ENCODE data around the gene SHLD1. TPM values are rescaled to one million over a fixed set of nuclear protein-coding genes. Genes with fewer than 3 reads are reported as not detected.

SHLD1 gene
- total RNA-seq, 2 donors from 2014 or later, result 9.2 to 9.4 TPM

GRCh38 chr20:5841522-5841921 is 91.3 kb downstream of the SHLD1 start:
- no peak for ATAC-seq
- Mint-ChIP-seq H3K27me3 (no peaks in the 10 kb centered on the region), H3K36me3 (ENCODE audit: low read depth) (peaks cover 6% of the 10 kb centered on the region), H3K4me3 (no peak overlapping the region), H3K27ac (peak overlapping the region; percentile 88), H3K4me1 (peaks cover 37% of the 10 kb centered on the region)
- no peaks in the 10 kb centered on the region for H3K9me3 ChIP-seq (ENCODE audit: control insufficient read depth, low read length, poor library complexity, severe bottlenecking)
- DNase-seq, result no peak

- H3K4me3 Mint-ChIP-seq, result no peak overlapping the region
- no peak for ATAC-seq
- peaks cover 4% of the 10 kb centered on the region for H3K36me3 Mint-ChIP-seq (ENCODE audit: low read depth)
- H3K27me3 Mint-ChIP-seq, result no peaks in the 10 kb centered on the region
- no peaks in the 10 kb centered on the region for H3K9me3 ChIP-seq (ENCODE audit: control insufficient read depth, low read length, poor library complexity, severe bottlenecking)
- peak overlapping the region; percentile 88 for H3K27ac Mint-ChIP-seq
- peaks cover 30% of the 10 kb centered on the region for H3K4me1 Mint-ChIP-seq
- DNase-seq, result no peak
Measured at GRCh38 chr20:5842465-5842864, 92.3 kb downstream of the SHLD1 start.

GRCh38 chr20:5843054-5843592 is 92.9 kb downstream of the SHLD1 start:
- Mint-ChIP-seq H3K27me3 (no peaks in the 10 kb centered on the region), H3K4me3 (peak overlapping the region; percentile 0), H3K4me1 (peaks cover 36% of the 10 kb centered on the region), H3K27ac (peak overlapping the region; percentile 88), H3K36me3 (ENCODE audit: low read depth) (peaks cover 4% of the 10 kb centered on the region)
- H3K9me3 ChIP-seq (ENCODE audit: control insufficient read depth, low read length, poor library complexity, severe bottlenecking), result no peaks in the 10 kb centered on the region
- ATAC-seq (peak; percentile 65), DNase-seq (no peak)

- H3K27me3 Mint-ChIP-seq, result no peaks in the 10 kb centered on the region
- H3K4me1 Mint-ChIP-seq, result peaks cover 43% of the 10 kb centered on the region
- ATAC-seq (peak; percentile 51), DNase-seq (peak in 1 of 3 donors; percentile 34)
- peaks cover 4% of the 10 kb centered on the region for H3K36me3 Mint-ChIP-seq (ENCODE audit: low read depth)
- no peaks in the 10 kb centered on the region for H3K9me3 ChIP-seq (ENCODE audit: control insufficient read depth, low read length, poor library complexity, severe bottlenecking)
- peak overlapping the region; percentile 57 for H3K4me3 Mint-ChIP-seq
- H3K27ac Mint-ChIP-seq, result peak overlapping the region; percentile 88
Measured at GRCh38 chr20:5844063-5844681, 94.0 kb downstream of the SHLD1 start.

GRCh38 chr20:5845681-5846615 is 95.7 kb downstream of the SHLD1 start:
- ATAC-seq, result peak; percentile 62
- Mint-ChIP-seq H3K4me1 (peaks cover 46% of the 10 kb centered on the region), H3K4me3 (peak overlapping the region; percentile 39), H3K27me3 (no peaks in the 10 kb centered on the region), H3K36me3 (ENCODE audit: low read depth) (peaks cover 4% of the 10 kb centered on the region), H3K27ac (peak overlapping the region; percentile 88)
- no peaks in the 10 kb centered on the region for H3K9me3 ChIP-seq (ENCODE audit: control insufficient read depth, low read length, poor library complexity, severe bottlenecking)
- no peak for DNase-seq

- peak; percentile 35 for ATAC-seq
- Mint-ChIP-seq H3K27ac (peak overlapping the region; percentile 88), H3K36me3 (ENCODE audit: low read depth) (no peaks in the 10 kb centered on the region), H3K4me3 (peak overlapping the region; percentile 15), H3K27me3 (no peaks in the 10 kb centered on the region), H3K4me1 (peaks cover 30% of the 10 kb centered on the region)
- no peaks in the 10 kb centered on the region for H3K9me3 ChIP-seq (ENCODE audit: control insufficient read depth, low read length, poor library complexity, severe bottlenecking)
- DNase-seq, result no peak
Measured at GRCh38 chr20:5848711-5849505, 98.7 kb downstream of the SHLD1 start.

- no peaks in the 10 kb centered on the region for H3K4me1 Mint-ChIP-seq
- no peaks in the 10 kb centered on the region for H3K9me3 ChIP-seq (ENCODE audit: control insufficient read depth, low read length, poor library complexity, severe bottlenecking)
- no peaks in the 10 kb centered on the region for H3K36me3 Mint-ChIP-seq (ENCODE audit: low read depth)
- no peak overlapping the region for H3K27ac Mint-ChIP-seq
- ATAC-seq (no peak), DNase-seq (no peak)
- H3K27me3 Mint-ChIP-seq, result no peaks in the 10 kb centered on the region
- H3K4me3 Mint-ChIP-seq, result no peak overlapping the region
Measured at GRCh38 chr20:5855939-5856338, 105.7 kb downstream of the SHLD1 start.

- DNase-seq (no peak), ATAC-seq (no peak)
- H3K4me1 Mint-ChIP-seq, result peaks cover 10% of the 10 kb centered on the region
- H3K9me3 ChIP-seq (ENCODE audit: control insufficient read depth, low read length, poor library complexity, severe bottlenecking), result no peaks in the 10 kb centered on the region
- H3K27me3 Mint-ChIP-seq, result no peaks in the 10 kb centered on the region
- H3K36me3 Mint-ChIP-seq (ENCODE audit: low read depth), result peaks cover 2% of the 10 kb centered on the region
- no peak overlapping the region for H3K4me3 Mint-ChIP-seq
- H3K27ac Mint-ChIP-seq, result no peak overlapping the region
Measured at GRCh38 chr20:5859608-5860007, 109.4 kb downstream of the SHLD1 start.

GRCh38 chr20:5862703-5863039 is 112.5 kb downstream of the SHLD1 start:
- peaks cover 2% of the 10 kb centered on the region for H3K36me3 Mint-ChIP-seq (ENCODE audit: low read depth)
- H3K9me3 ChIP-seq (ENCODE audit: control insufficient read depth, low read length, poor library complexity, severe bottlenecking), result no peaks in the 10 kb centered on the region
- DNase-seq, result no peak
- peak overlapping the region; percentile 61 for H3K27ac Mint-ChIP-seq
- peaks cover 17% of the 10 kb centered on the region for H3K4me1 Mint-ChIP-seq
- ATAC-seq, result no peak
- no peak overlapping the region for H3K4me3 Mint-ChIP-seq
- no peaks in the 10 kb centered on the region for H3K27me3 Mint-ChIP-seq

GRCh38 chr20:5863040-5863833 is 113.0 kb downstream of the SHLD1 start:
- no peak overlapping the region for H3K4me3 Mint-ChIP-seq
- no peak for DNase-seq
- no peaks in the 10 kb centered on the region for H3K27me3 Mint-ChIP-seq
- peak overlapping the region; percentile 61 for H3K27ac Mint-ChIP-seq
- peaks cover 17% of the 10 kb centered on the region for H3K4me1 Mint-ChIP-seq
- H3K36me3 Mint-ChIP-seq (ENCODE audit: low read depth), result peaks cover 2% of the 10 kb centered on the region
- no peaks in the 10 kb centered on the region for H3K9me3 ChIP-seq (ENCODE audit: control insufficient read depth, low read length, poor library complexity, severe bottlenecking)
- peak; percentile 44 for ATAC-seq

GRCh38 chr20:5864428-5864827 is 114.2 kb downstream of the SHLD1 start:
- no peaks in the 10 kb centered on the region for H3K27me3 Mint-ChIP-seq
- no peaks in the 10 kb centered on the region for H3K9me3 ChIP-seq (ENCODE audit: control insufficient read depth, low read length, poor library complexity, severe bottlenecking)
- DNase-seq, result no peak
- no peak overlapping the region for H3K4me3 Mint-ChIP-seq
- no peak for ATAC-seq
- H3K27ac Mint-ChIP-seq, result no peak overlapping the region
- peaks cover 20% of the 10 kb centered on the region for H3K4me1 Mint-ChIP-seq
- H3K36me3 Mint-ChIP-seq (ENCODE audit: low read depth), result peaks cover 2% of the 10 kb centered on the region

GRCh38 chr20:5864873-5865587 is 114.8 kb downstream of the SHLD1 start:
- Mint-ChIP-seq H3K4me1 (peaks cover 20% of the 10 kb centered on the region), H3K4me3 (no peak overlapping the region), H3K27me3 (no peaks in the 10 kb centered on the region), H3K36me3 (ENCODE audit: low read depth) (peaks cover 2% of the 10 kb centered on the region), H3K27ac (peak overlapping the region; percentile 85)
- no peaks in the 10 kb centered on the region for H3K9me3 ChIP-seq (ENCODE audit: control insufficient read depth, low read length, poor library complexity, severe bottlenecking)
- DNase-seq (no peak), ATAC-seq (peak; percentile 78)
